Prostate gland (tissue), 2 donors: ENCODE results near the gene RNASE1.

Experiments used
- POLR2AphosphoS5 ChIP-seq: sonication (generic); formaldehyde crosslinking; IDR thresholded peaks from one replicate; pipeline ENCODE4 v1.6.1; 2017; ENCODE audit warnings: antibody characterized with exemption
- TF ChIP-seq, protein P1 (sequence below), 4 experiments: fragments of 200-600 bp in 2 of 4; fragments of 450-650 bp in 2 of 4; sonication (generic) in 2 of 4; IDR thresholded peaks; 1 replicate in 3 of 4; 2 replicates in 1 of 4; pipeline ENCODE4 v1.5.1; 2016 to 2019; ENCODE audit warnings: antibody characterized with exemption in 4 of 4, mild to moderate bottlenecking in 2 of 4, moderate library complexity in 2 of 4

DNA sequence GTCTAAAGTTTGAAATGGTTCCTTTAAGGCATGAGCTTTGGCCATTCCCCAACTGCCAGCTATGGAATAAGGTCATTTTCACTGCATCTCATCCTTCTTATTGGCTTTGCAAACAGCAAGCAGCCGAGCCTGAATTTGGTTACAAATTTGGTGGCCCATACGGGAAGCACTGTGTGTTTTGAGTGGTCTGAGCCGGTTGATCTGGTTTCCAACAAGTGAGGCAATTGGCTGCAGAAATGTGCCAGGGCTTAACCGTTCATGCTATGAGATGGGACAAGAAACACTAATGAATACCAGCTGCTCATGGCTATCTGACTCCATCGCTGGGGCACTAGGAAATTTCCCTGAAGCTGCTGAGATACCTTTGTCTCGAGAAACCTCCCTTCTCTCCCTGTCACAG lies 47.6 kb downstream of the RNASE1 start:
- TF ChIP-seq, protein P1, sequence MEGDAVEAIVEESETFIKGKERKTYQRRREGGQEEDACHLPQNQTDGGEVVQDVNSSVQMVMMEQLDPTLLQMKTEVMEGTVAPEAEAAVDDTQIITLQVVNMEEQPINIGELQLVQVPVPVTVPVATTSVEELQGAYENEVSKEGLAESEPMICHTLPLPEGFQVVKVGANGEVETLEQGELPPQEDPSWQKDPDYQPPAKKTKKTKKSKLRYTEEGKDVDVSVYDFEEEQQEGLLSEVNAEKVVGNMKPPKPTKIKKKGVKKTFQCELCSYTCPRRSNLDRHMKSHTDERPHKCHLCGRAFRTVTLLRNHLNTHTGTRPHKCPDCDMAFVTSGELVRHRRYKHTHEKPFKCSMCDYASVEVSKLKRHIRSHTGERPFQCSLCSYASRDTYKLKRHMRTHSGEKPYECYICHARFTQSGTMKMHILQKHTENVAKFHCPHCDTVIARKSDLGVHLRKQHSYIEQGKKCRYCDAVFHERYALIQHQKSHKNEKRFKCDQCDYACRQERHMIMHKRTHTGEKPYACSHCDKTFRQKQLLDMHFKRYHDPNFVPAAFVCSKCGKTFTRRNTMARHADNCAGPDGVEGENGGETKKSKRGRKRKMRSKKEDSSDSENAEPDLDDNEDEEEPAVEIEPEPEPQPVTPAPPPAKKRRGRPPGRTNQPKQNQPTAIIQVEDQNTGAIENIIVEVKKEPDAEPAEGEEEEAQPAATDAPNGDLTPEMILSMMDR (IDR thresholded peaks at IDR 0.05), result no peak
- no peak for TF ChIP-seq POLR2AphosphoS5
